OCI-LY1 (cell line): Measurements from ENCODE around the gene CYGB.

Experiments used
- CTCF ChIP-seq: fragments of 200-600 bp; sonication (generic), shearing (Covaris generic); IDR thresholded peaks from 2 replicates; pipeline ENCODE4 v1.5.1; 2017; ENCODE audit warnings: mild to moderate bottlenecking, antibody characterized with exemption, low read length, moderate library complexity, mixed read lengths
- EZH2 ChIP-seq: fragments of 200-600 bp; sonication (generic), shearing (Covaris generic); IDR thresholded peaks from 2 replicates; pipeline ENCODE4 v1.8.0; 2017; ENCODE audit warnings: borderline replicate concordance, mixed run types, mild to moderate bottlenecking, antibody characterized with exemption, low read length, moderate library complexity, mixed read lengths

DNA sequence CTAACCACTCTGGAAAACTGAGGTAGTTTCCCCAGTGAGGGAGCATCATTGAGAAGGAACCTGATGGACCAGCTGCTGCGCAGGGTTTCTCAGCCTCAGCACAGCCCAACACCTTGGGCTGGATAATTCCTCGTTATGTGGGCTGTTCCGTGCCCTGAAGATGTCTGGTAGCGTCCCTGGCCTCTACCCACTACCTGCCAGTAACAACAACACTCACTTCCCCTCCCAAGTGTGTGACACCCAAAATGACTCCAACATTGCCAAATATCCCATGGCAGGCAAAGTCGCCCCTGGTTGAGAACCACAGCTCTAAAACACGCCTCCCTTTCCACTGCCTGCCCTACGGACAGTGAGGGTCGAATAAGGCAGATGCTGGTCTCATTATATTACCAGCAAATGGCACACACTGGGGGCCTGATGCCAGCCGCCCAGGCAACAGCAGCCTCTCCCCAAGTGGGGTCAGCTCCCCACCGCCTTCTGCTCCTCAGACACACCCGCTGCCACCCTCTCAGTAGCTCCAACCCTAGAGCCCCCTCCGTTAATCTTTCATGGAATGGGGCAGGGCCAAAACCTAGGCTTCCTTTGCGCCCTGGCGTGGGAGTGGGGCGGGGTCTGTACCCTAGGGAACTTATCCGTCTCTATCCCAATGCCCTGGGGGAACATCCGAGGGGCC lies 37.3 kb downstream of the CYGB start:
- TF ChIP-seq CTCF, result no peak
- TF ChIP-seq EZH2, result no peak
